CD14-positive monocyte (primary cell): ENCODE results near the gene SHB. TPM values are rescaled to one million over a fixed set of nuclear protein-coding genes. Genes with fewer than 3 reads are reported as not detected.

Experiments used
- DNase-seq, 3 donors: peaks; one replicate each; pipeline ENCODE4 v3.0.0-alpha.2; 2011 to 2022
- H2AFZ ChIP-seq: 2 replicates; pipeline ENCODE4 v1.6.0; 2012; ENCODE audit warnings: mild to moderate bottlenecking, low read depth, low read length, inconsistent platforms; ENCODE audit not compliant: insufficient read depth, poor library complexity, severe bottlenecking
- H3K27ac ChIP-seq, 2 donors: 1 replicate in 1 of 2; 2 replicates in 1 of 2; pipeline ENCODE4 v1.5.1; 2012 to 2013; ENCODE audit warnings: low read length in 2 of 2, control low read depth in 1 of 2, inconsistent platforms in 1 of 2, low read depth in 1 of 2, mild to moderate bottlenecking in 1 of 2
- H3K27me3 ChIP-seq, 2 donors: one replicate each; pipeline versions ENCODE4 v1.6.0 to v1.6.1; 2011 to 2013; ENCODE audit warnings: low read length in 2 of 2; ENCODE audit not compliant: control insufficient read depth in 2 of 2, insufficient read depth in 2 of 2
- H3K36me3 ChIP-seq, 2 donors: replicated peaks in 1 of 2; 1 replicate in 1 of 2; 2 replicates in 1 of 2; pipeline versions ENCODE4 v1.5.1 to v1.6.1; 2012 to 2013; ENCODE audit warnings: low read length in 2 of 2, control low read depth in 1 of 2, inconsistent platforms in 1 of 2, mild to moderate bottlenecking in 1 of 2; ENCODE audit not compliant: insufficient read depth in 2 of 2, control insufficient read depth in 1 of 2
- H3K4me1 ChIP-seq, 2 donors: 1 replicate in 1 of 2; 2 replicates in 1 of 2; pipeline versions ENCODE4 v1.5.1 to v1.6.1; 2012 to 2013; ENCODE audit warnings: low read length in 2 of 2, control low read depth in 1 of 2, inconsistent platforms in 1 of 2, mild to moderate bottlenecking in 1 of 2, moderate library complexity in 1 of 2; ENCODE audit not compliant: insufficient read depth in 2 of 2, control insufficient read depth in 1 of 2
- H3K4me2 ChIP-seq: replicated peaks from 2 replicates; pipeline ENCODE3; 2012; ENCODE audit warnings: low read length, moderate library complexity, mild to moderate bottlenecking; ENCODE audit not compliant: poor library complexity, severe bottlenecking; ENCODE audit errors: extremely low read depth
- H3K4me3 ChIP-seq, 3 experiments: fragments of 200-600 bp in 1 of 3; sonication (generic) in 1 of 3; replicated peaks in 1 of 3; 1 replicate in 2 of 3; 2 replicates in 1 of 3; pipeline ENCODE4 v1.5.1; 2011 to 2013; ENCODE audit warnings: low read length in 3 of 3, mild to moderate bottlenecking in 3 of 3, control low read depth in 2 of 3, low read depth in 2 of 3, inconsistent platforms in 1 of 3, moderate library complexity in 1 of 3
- H3K79me2 ChIP-seq: 2 replicates; pipeline ENCODE4 v1.6.0; 2012; ENCODE audit warnings: mild to moderate bottlenecking, control low read depth, inconsistent platforms, low read length, moderate library complexity; ENCODE audit not compliant: insufficient read depth
- H3K9ac ChIP-seq: 2 replicates; pipeline ENCODE4 v1.6.0; 2017; ENCODE audit warnings: low read length, mild to moderate bottlenecking; ENCODE audit not compliant: insufficient read depth, poor library complexity, severe bottlenecking
- H3K9me3 ChIP-seq, 2 donors: replicated peaks in 1 of 2; 1 replicate in 1 of 2; 2 replicates in 1 of 2; pipeline versions ENCODE4 v1.5.1 to v1.6.1; 2012 to 2013; ENCODE audit warnings: low read length in 2 of 2, control low read depth in 1 of 2; ENCODE audit not compliant: control insufficient read depth in 1 of 2, insufficient read depth in 1 of 2
- H4K20me1 ChIP-seq: 2 replicates; pipeline ENCODE4 v1.6.0; 2012; ENCODE audit warnings: mild to moderate bottlenecking, low read length, control low read depth, moderate library complexity; ENCODE audit not compliant: insufficient read depth
- H3K27ac Mint-ChIP-seq, 7 donors: one replicate each; pipeline ENCODE4 v1.8.0; 2020; ENCODE audit warnings: mild to moderate bottlenecking in 7 of 7, mixed read lengths in 7 of 7, moderate library complexity in 6 of 7, inconsistent platforms in 2 of 7
- H3K27me3 Mint-ChIP-seq, 3 donors: one replicate each; pipeline ENCODE4 v1.8.0; 2021 to 2022; ENCODE audit warnings: low read depth in 3 of 3, mild to moderate bottlenecking in 3 of 3, mixed read lengths in 3 of 3, moderate library complexity in 3 of 3, inconsistent platforms in 1 of 3
- H3K36me3 Mint-ChIP-seq, 2 donors: one replicate each; pipeline ENCODE4 v1.8.0; 2020; ENCODE audit warnings: mixed read lengths in 2 of 2, inconsistent platforms in 1 of 2, mild to moderate bottlenecking in 1 of 2
- H3K4me1 Mint-ChIP-seq: one replicate; pipeline ENCODE4 v1.8.0; 2020; ENCODE audit warnings: mild to moderate bottlenecking, mixed read lengths
- H3K4me3 Mint-ChIP-seq, 2 donors: one replicate each; pipeline ENCODE4 v1.8.0; 2020; ENCODE audit warnings: mild to moderate bottlenecking in 2 of 2, mixed read lengths in 2 of 2, moderate library complexity in 1 of 2
- H3K9me3 Mint-ChIP-seq, 7 donors: one replicate each; pipeline ENCODE4 v1.8.0; 2020 to 2022; ENCODE audit warnings: mixed read lengths in 7 of 7, mild to moderate bottlenecking in 6 of 7, moderate library complexity in 6 of 7, inconsistent platforms in 2 of 7
- CTCF ChIP-seq: fragments of 200-600 bp; IDR thresholded peaks from one replicate; pipeline ENCODE4 v1.8.0; 2022; ENCODE audit warnings: antibody characterized with exemption, mild to moderate bottlenecking
- WGBS: methylation state at CpG from one replicate; pipeline ENCODE4 v1.1.5; 2013; ENCODE audit warnings: missing lambda C conversion rate; ENCODE audit not compliant: insufficient coverage; 5-methylcytosine and 5-hydroxymethylcytosine counted together
- intact Hi-C, 2 donors: fragments of 100-400 bp; cut with micrococcal nuclease; formaldehyde crosslinking; loops; one replicate each; pipeline versions ENCODE4 v1.15.0 to v1.15.1; 2023
- polyA plus RNA-seq, 3 donors: library from polyadenylated mRNA; depleted of rRNA in 1 of 3; unstranded in 2 of 3; stranded (reverse) in 1 of 3; fragments of 300-500 nt in 2 of 3; fragments of >200 nt in 1 of 3; fragmentation: Illumina TruSeq in 2 of 3; gene quantifications; 1 replicate in 2 of 3; 2 replicates in 1 of 3; pipeline ENCODE4 v1.2.3, GENCODE V29; 2012 to 2021

SHB gene
- polyA plus RNA-seq, 3 donors: 0.27 to 1.3 (median 0.31) TPM

DNA sequence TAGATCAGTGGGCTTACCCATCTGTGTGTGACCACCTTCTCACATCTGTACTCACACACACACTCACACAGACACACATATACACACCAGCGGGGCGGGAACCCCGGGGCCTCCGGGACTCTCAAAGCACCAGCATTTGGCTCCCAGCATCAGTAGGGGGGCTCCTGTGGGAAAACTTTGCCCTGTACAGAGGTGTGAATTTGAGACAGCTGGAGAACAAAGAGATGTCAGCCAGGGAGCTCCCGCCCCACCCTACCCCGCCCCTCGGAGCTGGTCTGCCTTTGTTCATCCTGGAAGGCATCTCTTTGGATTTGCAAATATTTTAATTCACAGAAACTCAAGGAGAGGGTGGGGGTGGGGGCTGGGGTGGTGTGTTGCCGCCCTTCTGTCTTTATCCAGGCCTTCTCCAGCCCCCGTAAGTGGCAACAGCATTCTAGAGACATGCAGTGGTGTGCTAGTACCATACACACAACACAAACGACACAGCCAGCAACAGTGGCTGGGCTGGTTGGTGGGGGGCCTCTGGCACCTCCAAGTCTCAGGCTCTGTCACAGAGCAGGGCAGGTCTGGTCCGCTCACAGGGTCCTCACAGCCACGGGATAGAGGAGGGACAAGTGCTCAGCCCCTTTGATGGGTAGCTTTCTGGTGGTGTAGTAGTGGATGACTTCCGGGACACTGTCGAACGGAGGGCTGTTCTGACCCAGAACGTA lies 149.6 kb downstream of the SHB start:
- WGBS: 100% methylated on average over 3 of the region's 16 CpGs
- Histone ChIP-seq H3K9me3 (no peaks in the 10 kb centered on the region), H3K27me3 (no peaks in the 10 kb centered on the region), H3K4me2 (no peak overlapping the region), H3K27ac (no peak overlapping the region), H4K20me1 (no peaks in the 10 kb centered on the region), H3K4me3 (no peak overlapping the region), H2AFZ (no peak overlapping the region), H3K4me1 (no peaks in the 10 kb centered on the region), H3K36me3 (no peaks in the 10 kb centered on the region), H3K79me2 (no peaks in the 10 kb centered on the region), H3K9ac (no peak overlapping the region)
- intact Hi-C loops: loop anchor here (5.0 to 10.0 kb wide), 6 partner anchors 73 to 485 kb away; partner anchors contain the start of genes ALDH1B1 (in 1 of the 2) and SHB (in 1 of the 2)
- no peak for TF ChIP-seq CTCF
- peaks cover 2% of the 10 kb centered on the region for H3K4me1 Mint-ChIP-seq
- no peaks in the 10 kb centered on the region for H3K9me3 Mint-ChIP-seq
- peaks cover 0 to 4% of the 10 kb centered on the region in 2 donors for H3K36me3 Mint-ChIP-seq
- H3K27me3 Mint-ChIP-seq: no peaks in the 10 kb centered on the region
- H3K4me3 Mint-ChIP-seq: no peak overlapping the region
- H3K27ac Mint-ChIP-seq: peak overlapping the region in 1 of 7 donors; percentile 50
- DNase-seq: no peak

- H3K4me3 Mint-ChIP-seq: no peak overlapping the region
- H3K27ac ChIP-seq: no peak overlapping the region
- no peak overlapping the region for H3K27ac Mint-ChIP-seq
- peaks cover 2% of the 10 kb centered on the region for H3K4me1 Mint-ChIP-seq
- no peaks in the 10 kb centered on the region for H3K79me2 ChIP-seq
- no peaks in the 10 kb centered on the region for H3K9me3 ChIP-seq
- 100% methylated on average over 2 of the region's 6 CpGs for WGBS
- H3K36me3 ChIP-seq: no peaks in the 10 kb centered on the region
- intact Hi-C loops: loop anchor here (5.0 to 10.0 kb wide), 6 partner anchors 74 to 486 kb away; partner anchors contain the start of genes ALDH1B1 (in 1 of the 2) and SHB (in 1 of the 2)
- H4K20me1 ChIP-seq: no peaks in the 10 kb centered on the region
- no peaks in the 10 kb centered on the region for H3K27me3 Mint-ChIP-seq
- no peak overlapping the region for H3K4me2 ChIP-seq
- no peak for DNase-seq
- H3K4me3 ChIP-seq: no peak overlapping the region
- no peaks in the 10 kb centered on the region for H3K9me3 Mint-ChIP-seq
- H3K36me3 Mint-ChIP-seq: peaks cover 0 to 4% of the 10 kb centered on the region in 2 donors
- no peak overlapping the region for H3K9ac ChIP-seq
- no peak overlapping the region for H2AFZ ChIP-seq
- TF ChIP-seq CTCF: no peak
- H3K27me3 ChIP-seq: no peaks in the 10 kb centered on the region
- H3K4me1 ChIP-seq: no peaks in the 10 kb centered on the region
Observed at GRCh38 chr9:37918665-37919170, 150.3 kb downstream of the SHB start.
